Measurements from ENCODE around the gene FBXO31.
"Not testable (repeated sequence)": the region's sequence is repeated elsewhere in the genome, so short reads cannot be mapped to it uniquely, and the experiment has no call there.

Gene FBXO31

GRCh38 chr16:87367529-87367928, 16.0 kb downstream of the FBXO31 start:
- no peak for TF ChIP-seq CTCF (IDR thresholded peaks at IDR 0.05; ENCODE audit: insufficient read depth, low read depth, low read length, missing control alignments)

DNA sequence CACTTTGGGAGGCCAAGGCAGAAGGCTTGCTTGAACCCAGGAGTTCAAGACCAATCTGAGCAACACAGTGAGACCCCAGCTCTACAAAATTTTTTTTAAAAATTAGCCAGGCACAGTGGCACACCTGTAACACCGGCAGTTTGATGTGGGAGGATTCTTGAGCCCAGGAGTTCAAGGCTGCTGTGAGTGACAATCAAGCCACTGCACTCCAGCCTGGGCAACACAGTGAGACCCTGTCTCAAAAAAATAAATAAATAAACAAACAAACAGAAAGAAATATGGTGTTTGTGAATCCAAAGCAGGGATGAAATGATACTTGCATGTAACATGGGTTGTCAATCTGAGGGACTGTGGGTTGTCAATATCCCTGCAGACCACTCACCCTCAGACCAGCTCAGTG, 16.6 kb downstream of the FBXO31 start:
- TF ChIP-seq CTCF (IDR thresholded peaks at IDR 0.05; ENCODE audit: insufficient read depth, low read depth, low read length, missing control alignments): no peak
- DNase-seq (ENCODE audit: low read depth): no peak
- no peak overlapping the region for H3K4me3 ChIP-seq (ENCODE audit: low read length)

More at GRCh38 chr16:87367529-87367928, 16.0 kb downstream of the FBXO31 start:
- DNase-seq (ENCODE audit: low read depth): no peak
- no peak overlapping the region for H3K4me3 ChIP-seq (ENCODE audit: low read length)

DNA sequence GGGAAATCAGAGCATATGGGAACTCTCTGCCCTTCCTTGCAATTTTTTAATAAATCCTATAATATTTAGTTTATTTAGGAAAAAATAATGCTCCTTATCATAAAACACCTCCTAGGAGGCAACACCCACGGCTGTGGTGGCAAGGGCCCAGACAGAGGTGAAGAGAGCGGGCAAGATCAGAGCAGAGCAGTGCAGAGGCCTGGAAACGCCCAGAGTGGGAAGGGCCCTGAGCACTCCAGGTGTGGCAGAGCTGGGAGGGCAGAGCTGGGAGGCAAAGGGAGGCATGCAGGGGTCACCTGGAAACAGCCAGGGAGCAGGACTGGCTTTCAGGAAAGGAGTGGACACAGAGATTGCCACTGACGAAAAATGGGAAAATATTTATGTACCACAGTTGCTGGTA, 17.3 kb downstream of the FBXO31 start:
- no peak for TF ChIP-seq CTCF (IDR thresholded peaks at IDR 0.05; ENCODE audit: insufficient read depth, low read depth, low read length, missing control alignments)
- no peak for DNase-seq (ENCODE audit: low read depth)
- H3K4me3 ChIP-seq (ENCODE audit: low read length): no peak overlapping the region

GRCh38 chr16:87365021-87365713, 18.4 kb downstream of the FBXO31 start:
- no peak for TF ChIP-seq CTCF (IDR thresholded peaks at IDR 0.05; ENCODE audit: insufficient read depth, low read depth, low read length, missing control alignments)
- no peak for DNase-seq (ENCODE audit: low read depth)
- H3K4me3 ChIP-seq (ENCODE audit: low read length): no peak overlapping the region

GRCh38 chr16:87363771-87364455, 19.7 kb downstream of the FBXO31 start:
- no peak for TF ChIP-seq CTCF (IDR thresholded peaks at IDR 0.05; ENCODE audit: insufficient read depth, low read depth, low read length, missing control alignments)
- no peak overlapping the region for H3K4me3 ChIP-seq (ENCODE audit: low read length)
- DNase-seq (ENCODE audit: low read depth): no peak

DNA sequence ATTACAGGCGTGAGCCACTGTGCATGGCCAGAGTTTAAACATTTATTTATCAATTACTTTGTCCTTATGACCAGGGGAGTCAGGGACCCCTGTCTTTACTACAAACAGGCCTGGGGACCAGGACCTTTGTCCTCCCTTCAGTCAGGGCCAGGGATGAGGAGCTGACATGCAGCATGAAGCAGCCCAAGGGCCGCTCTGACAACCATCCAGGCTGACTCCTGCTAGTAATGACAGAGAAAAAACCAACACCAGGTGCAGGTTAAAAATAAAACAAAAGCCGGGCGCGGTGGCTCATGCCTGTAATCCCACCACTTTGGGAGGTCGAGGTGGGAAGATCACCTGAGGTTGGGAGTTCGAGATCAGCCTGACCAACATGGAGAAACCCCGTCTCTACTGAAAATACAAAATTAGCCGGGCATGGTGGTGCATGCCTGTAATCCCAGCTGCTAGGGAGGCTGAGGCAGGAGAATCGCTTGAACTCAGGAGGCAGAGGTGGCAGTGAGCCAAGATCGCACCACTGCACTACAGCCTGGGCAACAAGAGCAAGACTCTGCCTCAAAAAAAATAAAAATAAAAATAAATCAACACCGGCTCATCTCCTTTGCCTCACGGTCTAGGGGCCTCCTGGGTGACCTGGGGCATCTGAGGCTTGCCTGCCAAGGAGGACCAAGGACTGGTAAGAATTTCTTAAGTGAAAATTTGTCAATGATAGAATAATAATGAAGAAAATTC, 20.6 kb downstream of the FBXO31 start:
- not testable (repeated sequence) for H3K4me3 ChIP-seq (ENCODE audit: low read length); DNase-seq (ENCODE audit: low read depth)

DNA sequence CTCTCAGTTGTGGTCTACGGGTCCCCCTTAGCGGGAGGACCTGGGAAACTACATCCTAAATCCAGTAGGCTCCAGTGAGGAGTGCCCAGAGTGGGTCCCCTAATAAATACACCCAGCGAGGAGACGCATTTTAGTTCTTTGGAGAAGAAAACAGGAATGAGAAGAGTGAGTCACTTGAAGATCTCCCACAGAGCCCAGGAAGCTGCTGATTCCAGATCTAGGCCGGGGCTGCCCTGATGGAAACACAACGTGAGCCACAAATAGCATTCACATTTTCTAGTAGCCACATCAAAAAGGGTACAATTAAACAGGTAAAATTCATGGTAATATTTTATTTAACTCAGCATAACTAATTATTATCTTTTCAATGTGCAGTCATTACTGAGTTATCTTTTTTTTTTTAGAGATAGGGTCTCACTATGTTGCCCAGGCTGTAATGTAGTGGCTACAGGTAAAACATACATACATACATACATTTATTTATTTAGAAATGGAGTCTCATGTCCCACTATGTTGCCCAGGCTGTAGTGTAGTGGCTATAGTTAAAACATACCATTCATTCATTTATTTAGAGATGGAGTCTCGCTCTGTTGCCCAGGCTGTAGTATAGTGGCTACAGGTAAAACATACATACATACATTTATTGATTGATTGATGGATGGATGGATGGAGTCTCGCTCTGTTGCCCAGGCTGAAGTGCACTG, 21.5 kb downstream of the FBXO31 start:
- no peak overlapping the region for H3K4me3 ChIP-seq (ENCODE audit: low read length)
- DNase-seq (ENCODE audit: low read depth): no peak
- TF ChIP-seq CTCF (IDR thresholded peaks at IDR 0.05; ENCODE audit: insufficient read depth, low read depth, low read length, missing control alignments): no peak
